A549 (cell line): ENCODE measurements around the gene SH3BP5L. TPM values are rescaled to one million over a fixed set of nuclear protein-coding genes. Genes with fewer than 3 reads are reported as not detected.

Experiments used
- ATAC-seq, 2 experiments: fragments of 200-7000 bp in 1 of 2; fragments of >200 bp in 1 of 2; cut with Nextera tagmentation in 1 of 2; cut with Tn5 transposase in 1 of 2; 3 replicates each; pipeline versions ENCODE4 v1.8.0 to v1.9.1; 2018 to 2020; ENCODE audit warnings: mild to moderate bottlenecking in 1 of 2, moderate library complexity in 1 of 2
- CTCF ChIA-PET: fragments of 300-600 bp; sonication (Branson Sonifier 250); formaldehyde crosslinking; extraction: SDS; loops from one replicate; lab custom pipeline; 2021; ENCODE audit warnings: antibody characterized with exemption, inconsistent platforms; lab: Yijun Ruan, JAX
- POLR2A ChIA-PET: fragments of 350-600 bp; formaldehyde crosslinking; extraction: SDS; loops from one replicate; lab custom pipeline; 2021; ENCODE audit warnings: antibody characterized with exemption, inconsistent platforms; lab: Yijun Ruan, JAX
- DNase-seq, 2 experiments: peaks; one replicate each; pipeline versions ENCODE4 v3.0.0 to v3.0.0-alpha.2; 2011 to 2016; ENCODE audit warnings: low read depth in 1 of 2, low spot score in 1 of 2
- FAIRE-seq: peaks from 2 replicates; lab custom pipeline; 2011; peaks lifted over from hg19 to GRCh38; lab: Jason Lieb, UNC
- H3K27ac ChIP-seq, 2 experiments: fragments of >200 bp; sonication (Bioruptor Twin); formaldehyde crosslinking; 3 replicates each; pipeline ENCODE4 v1.5.1; 2016 to 2017
- H3K4me1 ChIP-seq: fragments of >200 bp; sonication (Bioruptor Twin); formaldehyde crosslinking; 3 replicates; pipeline ENCODE4 v1.6.1; 2016
- H3K4me2 ChIP-seq: fragments of >200 bp; sonication (Bioruptor Twin); formaldehyde crosslinking; 3 replicates; pipeline ENCODE4 v1.6.1; 2016
- H3K4me3 ChIP-seq: fragments of >200 bp; sonication (Bioruptor Twin); formaldehyde crosslinking; 3 replicates; pipeline ENCODE4 v1.5.1; 2016
- H3K9me3 ChIP-seq: fragments of >200 bp; sonication (Bioruptor Twin); formaldehyde crosslinking; 3 replicates; pipeline ENCODE4 v1.6.1; 2016
- ATOH8 ChIP-seq: fragments of 250-450 bp; sonication (Bioruptor Pico); IDR thresholded peaks from 2 replicates; pipeline ENCODE4 v1.5.0; 2020; ENCODE audit warnings: low read depth, mild to moderate bottlenecking, moderate library complexity
- BCL3 ChIP-seq: fragments of >200 bp; sonication (Bioruptor Twin); formaldehyde crosslinking; IDR thresholded peaks from 3 replicates; pipeline ENCODE4 v1.6.1; 2016
- CTCF ChIP-seq: fragments of >200 bp; sonication (Bioruptor Twin); formaldehyde crosslinking; IDR thresholded peaks from 3 replicates; pipeline ENCODE4 v1.5.1; 2016
- E2F6 ChIP-seq: IDR thresholded peaks from 2 replicates; pipeline ENCODE4 v1.6.1; 2012; ENCODE audit warnings: low read depth, borderline replicate concordance
- FOXS1 ChIP-seq: fragments of 250-450 bp; sonication (Bioruptor Pico); IDR thresholded peaks from 2 replicates; pipeline ENCODE4 v1.5.0; 2020; ENCODE audit warnings: mild to moderate bottlenecking, moderate library complexity
- HMGXB4 ChIP-seq: fragments of 250-450 bp; sonication (Bioruptor Pico); IDR thresholded peaks from 2 replicates; pipeline ENCODE4 v1.5.0; 2021; ENCODE audit warnings: mild to moderate bottlenecking, moderate library complexity, borderline replicate concordance
- HOXB13 ChIP-seq: fragments of 250-450 bp; sonication (Bioruptor Pico); IDR thresholded peaks from 2 replicates; pipeline ENCODE4 v1.5.0; 2020; ENCODE audit warnings: low read depth, mild to moderate bottlenecking, moderate library complexity
- JUN ChIP-seq, 2 experiments: fragments of >200 bp; sonication (Bioruptor Twin); formaldehyde crosslinking; IDR thresholded peaks; 2 replicates in 1 of 2; 3 replicates in 1 of 2; pipeline ENCODE4 v1.6.1; 2016 to 2017
- KDM5A ChIP-seq: fragments of 200-600 bp; sonication (generic); IDR thresholded peaks from 2 replicates; pipeline ENCODE4 v1.6.1; 2016; ENCODE audit warnings: antibody characterized with exemption, mild to moderate bottlenecking
- MAX ChIP-seq: IDR thresholded peaks from 2 replicates; pipeline ENCODE4 v1.6.1; 2012
- MAZ ChIP-seq: fragments of 150-350 bp; IDR thresholded peaks from 2 replicates; pipeline ENCODE4 v1.6.1; 2014; ENCODE audit warnings: antibody characterized with exemption, low read depth, low read length, borderline replicate concordance
- PBX3 ChIP-seq: IDR thresholded peaks from 2 replicates; pipeline ENCODE4 v1.6.1; 2012
- PHF8 ChIP-seq: fragments of 200-600 bp; sonication (generic); IDR thresholded peaks from 2 replicates; pipeline ENCODE4 v1.6.1; 2016; ENCODE audit warnings: low read depth, mild to moderate bottlenecking, antibody characterized with exemption, moderate library complexity, borderline replicate concordance
- POLR2A ChIP-seq: IDR thresholded peaks from 2 replicates; pipeline ENCODE4 v1.6.1; 2012; ENCODE audit warnings: mild to moderate bottlenecking, low read length
- RAD21 ChIP-seq, 2 experiments: fragments of >200 bp in 1 of 2; sonication (Bioruptor Twin) in 1 of 2; formaldehyde crosslinking in 1 of 2; IDR thresholded peaks in 1 of 2; conservative IDR thresholded peaks in 1 of 2; 2 replicates in 1 of 2; 3 replicates in 1 of 2; pipeline ENCODE4 v1.6.1; 2012 to 2018; ENCODE audit warnings: inconsistent platforms in 1 of 2
- RFX5 ChIP-seq: fragments of 450-650 bp; IDR thresholded peaks from 2 replicates; pipeline ENCODE4 v1.7.1; 2014; ENCODE audit warnings: antibody characterized with exemption, mild to moderate bottlenecking, moderate library complexity
- SMC3 ChIP-seq: fragments of >200 bp; sonication (Bioruptor Twin); formaldehyde crosslinking; IDR thresholded peaks from 3 replicates; pipeline ENCODE4 v1.6.1; 2018; ENCODE audit warnings: inconsistent platforms
- TP53 ChIP-seq: fragments of 250-450 bp; sonication (Bioruptor Pico); IDR thresholded peaks from 2 replicates; pipeline ENCODE4 v1.5.0; 2021; ENCODE audit warnings: mild to moderate bottlenecking, moderate library complexity
- ZFP36 ChIP-seq: fragments of 450-650 bp; IDR thresholded peaks from 2 replicates; pipeline ENCODE4 v1.6.1; 2014; ENCODE audit warnings: borderline replicate concordance; ENCODE audit not compliant: partially characterized antibody
- whole genome bisulfite sequencing: methylation state at CpG from one replicate; pipeline ENCODE4 v1.1.6; 2017; ENCODE audit errors: missing lambda C conversion rate; 5-methylcytosine and 5-hydroxymethylcytosine counted together
- polyA minus RNA-seq: library from RNA; depleted of rRNA, polyadenylated mRNA; stranded (reverse); fragments of >200 nt; gene quantifications from 2 replicates; pipeline ENCODE4 v1.2.3, GENCODE V29; 2011; rRNA and poly(A)+ RNA removed
- polyA plus RNA-seq, 4 experiments: library from polyadenylated mRNA; depleted of rRNA in 3 of 4; stranded (reverse); fragments of >200 nt; fragmentation: RNase III in 1 of 4; extraction: RNeasy Plus Mini Kit Qiagen cat#74134 plus additional on column Dnase treatment in 1 of 4; gene quantifications; 2 replicates in 3 of 4; 3 replicates in 1 of 4; pipeline ENCODE4 v1.2.3, GENCODE V29; 2011 to 2017

The SH3BP5L gene
- polyA plus RNA-seq (2011; rRNA removed) (10.9 and 12.1 TPM in 2 replicates), polyA plus RNA-seq (2017; fragmentation: RNase III; extraction: RNeasy Plus Mini Kit Qiagen cat#74134 plus additional on column Dnase treatment) (14.1 to 15.8 TPM (median 14.3 TPM) in 3 replicates), polyA minus RNA-seq (16.8 and 16.9 TPM in 2 replicates)
- polyA plus RNA-seq (2012; cell fraction: cytosol; rRNA removed): 11.5 and 14.8 TPM in 2 replicates
- polyA plus RNA-seq (2012; cell fraction: nucleus; rRNA removed): 22.5 and 25.0 TPM in 2 replicates

GRCh38 chr1:248825909-248826760, at the start of gene SH3BP5L:
SH3BP5L (minus strand) TSS chr1:248825915; CDS start chr1:248824935, 980 bp downstream.
- peak within 1 kb of the TSS; percentile 96 to 97 for H3K27ac ChIP-seq
- peak within 1 kb of the TSS; percentile 94 for H3K4me2 ChIP-seq
- TF ChIP-seq POLR2A (peak; percentile 46), RFX5 (peak; percentile 52; the same call in 1 of the 2 replicates), MAZ (0 out of 2 replicates have a peak, but pooled peaks have one; percentile 77), BCL3 (peak; percentile 35; the same call in 1 of the 3 replicates), E2F6 (peak; percentile 85), HMGXB4 (peak; percentile 87), FOXS1 (CRISPR knock-in tag) (no peak), KDM5A (peak; percentile 50; the same call in 1 of the 2 replicates), TP53 (CRISPR knock-in tag) (no peak), JUN (IDR thresholded peaks at IDR 0.05) (peak; percentile 20 to 67; a peak in 2 of 5 replicates), HOXB13 (CRISPR knock-in tag) (peak; percentile 68; the same call in 1 of the 2 replicates), PHF8 (peak; percentile 97), SMC3 (peak; percentile 49), ZFP36 (peak; percentile 4), MAX (peak; percentile 77), RAD21 (conservative IDR thresholded peaks at IDR 0.05 in 1 of 2, IDR thresholded peaks at IDR 0.05 in 1 of 2) (peak; percentile 44 to 48; a peak in 4 of 5 replicates), CTCF (peak; percentile 76), ATOH8 (CRISPR knock-in tag) (no peak; the same call in 1 of the 2 replicates), PBX3 (no peak)
- ChIA-PET POLR2A (interaction anchor here (0.9 to 2.7 kb wide), 9 partner anchors 12 to 1894 kb away, joined by 3 to 60 read pairs (median 5); partner anchors contain the start of genes AHCTF1, PGBD2, ZNF672 and ZNF692), CTCF (interaction anchor here (0.6 to 3.9 kb wide), 13 partner anchors 10 to 100 kb away, joined by 3 to 48 read pairs (median 4); partner anchors contain the start of genes ZNF672 and ZNF692)
- FAIRE-seq (no peak), DNase-seq (peak; percentile 97 to 98), ATAC-seq (peak; percentile 91 to 96)
- H3K9me3 ChIP-seq: no peaks in the 10 kb centered on the region
- WGBS: under 1% methylated on average over 49 of the region's 56 CpGs
- peak within 1 kb of the TSS; percentile 84 for H3K4me3 ChIP-seq
- H3K4me1 ChIP-seq: peaks cover 59% of the 10 kb centered on the region
